OCI-LY7 (cell line): ENCODE measurements around the gene MED4.

Source experiments
- CTCF ChIP-seq: fragments of 200-600 bp; sonication (generic); conservative IDR thresholded peaks from 2 replicates; pipeline ENCODE4 v1.5.1; 2014; ENCODE audit warnings: mild to moderate bottlenecking, antibody characterized with exemption, low read length, moderate library complexity, mixed read lengths
- EZH2phosphoT487 ChIP-seq: fragments of 200-600 bp; sonication (generic); IDR thresholded peaks from 2 replicates; pipeline ENCODE4 v1.6.1; 2018; ENCODE audit warnings: low read depth, borderline replicate concordance, mild to moderate bottlenecking, mixed run types, antibody characterized with exemption, low read length, moderate library complexity, mixed read lengths

- no peak for TF ChIP-seq CTCF
- TF ChIP-seq EZH2phosphoT487: no peak
Measured at GRCh38 chr13:48118030-48118429, 23.1 kb upstream of the MED4 start.
